ENCODE data around the gene EXOC6. TPM values are rescaled to one million over a fixed set of nuclear protein-coding genes. Genes with fewer than 3 reads are reported as not detected.

EXOC6 gene
- total RNA-seq, 4 donors from 2014 or later, result 9.8 to 25.9 (median 10.9) TPM

DNA sequence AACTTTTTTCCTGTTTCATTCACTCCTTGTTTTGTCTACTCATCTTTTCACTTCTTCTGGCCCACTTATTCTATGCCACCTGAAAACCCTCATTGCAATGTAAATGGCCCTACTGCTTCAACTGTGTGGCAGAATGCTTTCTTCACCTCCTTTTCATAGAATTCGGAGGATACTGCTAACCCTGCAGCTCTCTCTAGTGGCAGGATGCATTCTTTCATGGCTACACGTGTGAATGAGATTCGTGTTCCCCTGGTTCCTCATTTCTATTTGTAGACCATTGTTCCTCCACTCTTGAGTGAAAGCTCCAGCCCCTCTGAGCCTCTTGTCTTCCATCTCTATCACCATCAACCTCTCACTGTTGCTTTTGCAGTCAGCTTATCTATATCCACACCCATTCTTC, 191.4 kb downstream of the EXOC6 start:
- TF ChIP-seq, protein P1, sequence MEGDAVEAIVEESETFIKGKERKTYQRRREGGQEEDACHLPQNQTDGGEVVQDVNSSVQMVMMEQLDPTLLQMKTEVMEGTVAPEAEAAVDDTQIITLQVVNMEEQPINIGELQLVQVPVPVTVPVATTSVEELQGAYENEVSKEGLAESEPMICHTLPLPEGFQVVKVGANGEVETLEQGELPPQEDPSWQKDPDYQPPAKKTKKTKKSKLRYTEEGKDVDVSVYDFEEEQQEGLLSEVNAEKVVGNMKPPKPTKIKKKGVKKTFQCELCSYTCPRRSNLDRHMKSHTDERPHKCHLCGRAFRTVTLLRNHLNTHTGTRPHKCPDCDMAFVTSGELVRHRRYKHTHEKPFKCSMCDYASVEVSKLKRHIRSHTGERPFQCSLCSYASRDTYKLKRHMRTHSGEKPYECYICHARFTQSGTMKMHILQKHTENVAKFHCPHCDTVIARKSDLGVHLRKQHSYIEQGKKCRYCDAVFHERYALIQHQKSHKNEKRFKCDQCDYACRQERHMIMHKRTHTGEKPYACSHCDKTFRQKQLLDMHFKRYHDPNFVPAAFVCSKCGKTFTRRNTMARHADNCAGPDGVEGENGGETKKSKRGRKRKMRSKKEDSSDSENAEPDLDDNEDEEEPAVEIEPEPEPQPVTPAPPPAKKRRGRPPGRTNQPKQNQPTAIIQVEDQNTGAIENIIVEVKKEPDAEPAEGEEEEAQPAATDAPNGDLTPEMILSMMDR (IDR thresholded peaks at IDR 0.05), result no peak
- ATAC-seq (ENCODE audit: low FRiP score) (no peak), DNase-seq (ENCODE audit: low spot score) (no peak)

DNA sequence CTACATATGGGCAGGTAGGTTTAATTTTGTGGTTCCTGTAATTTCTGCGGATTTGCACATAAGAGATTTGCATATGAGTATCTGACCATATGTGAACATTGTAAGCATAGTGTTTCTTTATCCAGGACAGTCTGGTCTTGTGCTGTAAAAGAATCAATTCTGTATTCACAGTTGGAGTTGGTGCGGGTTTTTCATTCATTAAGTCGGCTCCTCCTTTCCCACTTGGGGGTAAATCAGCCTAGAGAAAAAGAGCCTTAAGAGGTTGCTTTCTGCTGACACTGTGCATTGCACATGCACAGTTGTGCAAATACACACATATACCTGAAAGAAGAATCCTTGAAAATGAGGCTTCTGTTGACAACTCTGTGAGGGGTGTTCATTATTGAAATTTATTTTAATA, 206.2 kb downstream of the EXOC6 start:
- DNase-seq (ENCODE audit: low spot score), result no peak
- no peak for ATAC-seq (ENCODE audit: low FRiP score)
- TF ChIP-seq, protein P1 (IDR thresholded peaks at IDR 0.05), result no peak

DNA sequence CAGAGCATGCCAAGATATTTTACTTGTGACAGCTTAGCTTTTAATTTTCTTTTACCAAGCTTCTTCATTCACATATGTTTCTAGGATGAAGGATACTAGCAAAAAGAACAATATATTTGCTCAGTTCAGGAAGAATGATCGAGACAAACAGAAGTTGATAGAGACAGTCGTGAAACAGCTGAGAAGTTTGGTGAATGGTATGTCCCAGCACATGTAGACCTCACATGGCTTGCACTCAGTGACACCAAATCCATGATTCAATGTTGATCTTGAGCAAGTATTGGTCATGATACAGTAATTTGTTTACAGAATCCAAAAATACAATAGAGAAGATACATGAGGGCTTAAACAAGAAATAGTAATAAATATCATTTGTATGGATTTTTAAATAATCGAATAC, 209.8 kb downstream of the EXOC6 start:
- DNase-seq (ENCODE audit: low spot score) (no peak), ATAC-seq (ENCODE audit: low FRiP score) (no peak)
- TF ChIP-seq, protein P1 (IDR thresholded peaks at IDR 0.05), result no peak

DNA sequence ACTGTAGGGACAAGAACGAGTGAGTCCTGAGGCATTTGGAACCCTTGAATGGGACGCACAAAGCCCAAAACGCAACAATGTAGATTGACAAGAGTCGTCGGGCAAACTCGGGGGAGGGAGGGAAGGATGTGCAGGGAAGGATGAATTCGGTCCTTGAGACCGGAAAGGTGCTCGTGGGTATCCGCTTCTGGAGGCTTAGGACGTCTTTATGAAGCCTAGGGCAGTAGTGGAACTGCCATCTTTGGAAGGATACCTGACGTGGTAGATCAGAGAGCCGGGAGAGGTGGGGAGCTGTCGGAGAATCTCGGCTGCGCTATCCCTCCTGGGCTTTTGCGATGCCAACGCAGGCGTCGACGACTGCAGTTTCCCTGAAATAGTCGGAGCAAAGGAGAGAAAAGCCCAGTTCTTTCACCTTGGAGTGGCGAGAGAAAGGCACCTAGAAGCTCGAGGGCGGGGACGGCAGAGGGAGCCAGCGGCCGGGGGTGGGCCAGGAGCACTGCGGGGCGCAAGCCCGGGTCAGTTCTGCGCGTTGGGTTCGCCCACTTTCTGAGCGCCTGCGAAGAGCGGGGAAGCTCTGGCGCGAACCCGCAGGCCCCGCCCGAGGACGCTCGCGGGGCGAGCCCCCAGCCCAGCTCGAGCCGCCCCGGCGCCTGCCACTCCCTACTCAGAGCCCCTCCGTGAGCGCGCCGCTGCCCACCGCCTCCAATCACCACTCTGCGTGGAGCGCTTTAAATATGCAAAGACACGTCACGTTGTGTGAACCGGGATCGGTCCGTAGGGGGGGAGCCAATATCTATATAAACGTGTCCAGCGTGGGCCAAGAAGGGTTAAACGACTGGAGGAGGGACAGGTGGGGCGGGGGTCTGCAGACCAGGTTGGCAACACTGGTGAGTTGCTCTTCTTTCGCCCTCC, 211.9 kb downstream of the EXOC6 start, which contains the start of gene CYP26C1:
Gene CYP26C1, plus strand, starts transcription at position 824 of the 912 bp plus-strand sequence. CDS start 466 bp downstream, outside the sequence.
- no peak for DNase-seq (ENCODE audit: low spot score)
- TF ChIP-seq, protein P1 (IDR thresholded peaks at IDR 0.05), result no peak
- ATAC-seq (ENCODE audit: low FRiP score), result no peak

DNA sequence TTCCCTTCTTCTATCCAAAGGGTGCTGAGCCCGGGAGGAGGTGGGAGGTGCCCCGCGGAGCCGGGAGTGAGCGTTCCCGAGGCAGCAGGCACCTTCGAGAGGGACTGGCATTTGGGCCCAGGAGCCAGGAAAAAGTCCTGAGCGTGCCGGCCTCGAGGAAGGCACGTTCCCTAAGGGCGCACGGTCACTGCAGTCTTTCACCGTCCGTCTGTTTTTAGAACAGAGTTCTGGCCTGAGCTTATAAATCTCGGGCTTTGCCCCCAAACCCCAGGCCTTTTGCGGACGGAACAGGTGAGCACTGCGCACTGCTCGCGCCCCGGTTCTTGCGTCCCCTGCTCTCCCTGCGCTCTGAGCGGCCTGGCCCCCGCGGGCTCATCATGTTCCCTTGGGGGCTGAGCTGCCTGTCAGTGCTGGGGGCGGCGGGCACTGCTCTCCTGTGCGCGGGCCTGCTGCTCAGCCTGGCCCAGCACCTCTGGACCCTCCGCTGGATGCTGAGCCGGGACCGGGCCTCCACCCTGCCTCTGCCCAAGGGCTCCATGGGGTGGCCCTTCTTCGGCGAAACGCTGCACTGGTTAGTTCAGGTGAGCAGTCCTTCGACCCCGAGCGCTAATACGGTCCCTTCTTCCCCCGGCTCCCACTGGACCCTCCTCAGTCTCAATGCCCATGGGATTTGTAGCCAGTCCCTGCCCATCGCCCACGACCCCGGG, 212.7 kb downstream of the EXOC6 start:
- no peak for ATAC-seq (ENCODE audit: low FRiP score)
- no peak for DNase-seq (ENCODE audit: low spot score)
- TF ChIP-seq, protein P1 (IDR thresholded peaks at IDR 0.05), result no peak

DNA sequence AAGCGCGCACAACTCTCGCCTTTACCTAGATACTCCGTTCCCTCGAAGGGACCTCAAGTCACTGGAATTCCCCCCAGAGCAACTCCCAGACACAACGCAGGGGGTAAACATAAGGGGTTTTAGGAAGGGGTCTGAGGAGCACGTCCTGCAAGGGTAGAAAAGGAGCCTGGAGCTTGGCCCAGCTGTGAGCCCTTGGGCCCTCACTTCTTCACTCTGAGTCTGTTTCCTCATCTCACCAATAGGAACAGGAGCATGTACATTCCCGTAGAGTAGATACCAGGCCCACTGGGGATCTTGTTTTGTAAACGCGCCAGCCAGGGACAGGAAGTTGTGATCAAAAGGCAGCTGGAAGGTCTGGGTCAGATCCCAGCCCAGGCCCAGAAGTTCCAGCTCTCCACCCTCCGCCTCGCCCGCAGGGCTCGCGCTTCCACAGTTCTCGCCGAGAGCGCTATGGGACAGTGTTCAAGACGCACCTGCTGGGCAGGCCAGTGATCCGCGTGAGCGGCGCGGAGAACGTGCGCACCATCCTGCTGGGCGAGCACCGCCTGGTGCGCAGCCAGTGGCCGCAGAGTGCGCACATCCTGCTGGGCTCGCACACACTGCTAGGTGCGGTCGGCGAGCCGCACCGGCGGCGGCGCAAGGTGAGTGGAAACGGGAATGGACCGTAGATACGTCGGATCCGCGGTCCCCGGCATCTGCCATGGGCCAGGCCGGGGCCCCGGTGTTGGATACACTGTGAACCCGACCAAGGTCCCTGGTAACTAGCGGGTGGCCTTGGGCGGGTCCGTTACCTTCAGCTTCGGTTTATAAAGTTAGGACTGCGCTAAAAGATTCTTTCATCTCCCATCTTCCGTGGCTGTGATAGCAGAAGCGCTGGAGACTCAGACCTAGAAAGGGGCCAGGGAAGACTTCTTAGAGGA, 213.5 kb downstream of the EXOC6 start:
- ATAC-seq (ENCODE audit: low FRiP score), result peak; percentile 19
- DNase-seq (ENCODE audit: low spot score), result no peak
- TF ChIP-seq, protein P1 (IDR thresholded peaks at IDR 0.05), result no peak

Measured in omental fat pad (tissue), 4 donors.